Stimulated activated CD8-positive, alpha-beta memory T cell treated with anti-CD3 and anti-CD28 coated beads, Interleukin-7, amount 100 ng/mL, for 4 hours (primary cell): Measurements from ENCODE around the gene FAF1.

Experiments used
- DNase-seq, 2 donors: peaks; one replicate each; pipeline ENCODE4 v3.0.0-alpha.2; 2020; ENCODE audit warnings: low read depth in 2 of 2

FAF1 gene

DNA sequence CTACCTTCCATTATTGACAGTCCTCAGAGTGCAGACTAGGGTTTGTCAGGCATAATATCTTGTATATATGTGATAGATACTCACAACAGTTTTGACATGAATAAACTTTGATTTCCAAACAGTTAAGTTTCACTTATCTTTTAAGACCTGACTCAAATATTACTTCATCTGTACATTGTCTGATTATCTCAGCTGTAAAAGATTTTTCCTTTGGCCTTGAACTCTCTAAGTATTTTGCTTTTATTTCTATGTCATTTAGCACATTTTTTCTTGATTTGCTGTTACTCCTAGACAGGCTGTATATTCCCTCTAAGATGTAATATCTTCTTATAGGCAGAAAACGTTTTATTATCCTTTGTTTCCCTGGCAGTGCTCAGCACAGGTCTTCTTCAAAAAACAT, 471.2 kb downstream of the FAF1 start:
- DNase-seq, result no peak

DNA sequence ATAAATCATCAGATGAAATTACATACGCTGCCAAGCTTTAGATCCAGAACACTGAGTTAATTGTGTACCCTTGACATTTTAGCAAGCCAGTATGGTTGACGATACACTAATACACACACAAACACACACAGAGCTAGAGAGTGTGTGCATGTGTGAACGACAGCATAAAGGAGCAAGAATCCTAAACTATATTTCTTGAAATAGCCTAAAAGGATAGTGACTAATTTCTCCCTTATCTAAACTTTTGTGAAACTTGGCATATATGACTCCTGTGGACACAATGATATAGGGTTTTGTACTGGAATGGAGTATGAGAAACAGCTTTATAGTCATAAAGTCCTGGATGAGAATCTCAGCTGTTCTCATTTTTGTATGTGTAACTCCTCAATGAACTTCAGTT, 471.7 kb downstream of the FAF1 start:
- DNase-seq, result no peak

DNA sequence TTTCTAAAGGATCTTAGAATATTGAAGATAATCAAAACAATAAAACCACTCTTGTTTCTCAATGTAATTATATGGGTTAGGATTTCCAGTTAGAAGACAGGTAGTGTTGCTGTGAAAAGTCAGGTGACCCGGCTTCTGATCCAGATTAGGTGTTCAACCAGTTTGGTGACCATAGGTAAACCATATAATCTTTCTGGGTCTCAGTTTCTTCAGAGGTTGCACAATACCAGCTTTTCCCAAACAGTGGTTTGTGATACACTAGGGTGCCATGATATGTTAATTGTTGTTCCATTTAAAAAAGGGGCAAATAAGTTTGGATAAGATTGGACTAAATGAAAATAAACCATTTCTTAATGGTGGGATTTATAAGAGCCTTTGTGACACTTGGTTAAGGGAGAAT, 472.3 kb downstream of the FAF1 start:
- no peak for DNase-seq

DNA sequence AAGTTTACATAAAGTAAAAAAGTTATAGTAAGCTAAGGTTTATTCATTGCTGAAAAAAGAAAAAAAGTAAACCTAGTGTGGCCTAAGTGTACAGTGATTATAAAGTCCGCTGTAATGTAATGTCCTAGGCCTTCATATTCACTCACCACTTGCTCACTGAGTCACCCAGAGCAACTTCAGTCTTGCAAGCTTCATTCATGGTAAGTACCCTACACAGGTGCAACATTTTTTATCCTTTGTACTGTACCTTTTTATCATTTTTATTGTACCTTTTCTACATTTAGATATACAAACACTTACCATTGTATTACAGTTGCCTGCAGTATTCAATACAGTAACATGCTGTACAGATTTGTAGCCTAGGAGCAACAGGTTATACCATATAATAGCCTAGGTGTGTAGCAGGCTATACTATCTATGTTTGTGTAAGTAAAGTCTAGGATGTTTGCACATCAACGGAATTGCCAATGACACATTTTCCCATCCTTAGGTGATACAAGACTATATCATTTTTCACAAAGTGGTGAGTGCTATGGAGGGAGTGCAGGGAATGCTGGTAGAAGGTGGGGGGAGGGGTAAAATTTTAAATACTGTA, 478.8 kb downstream of the FAF1 start:
- no peak for DNase-seq

DNA sequence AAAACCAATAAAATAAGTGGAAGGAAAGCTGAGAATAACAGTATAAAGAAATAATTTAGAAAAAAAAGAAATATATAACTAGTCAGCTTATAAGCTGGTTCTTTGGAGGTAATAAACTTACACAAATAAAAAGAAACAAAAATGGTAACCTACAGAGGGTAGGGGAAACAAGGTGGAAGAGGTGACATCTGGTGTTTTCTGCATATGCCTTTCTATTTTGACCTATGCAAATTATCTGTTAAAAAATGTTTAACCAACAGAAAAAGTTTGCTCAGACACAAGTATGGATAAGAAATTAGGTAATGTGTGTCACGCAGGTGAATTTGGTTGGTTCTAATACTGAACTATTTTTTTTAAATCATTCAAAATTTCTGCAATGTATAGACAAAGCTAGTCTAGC, 483.3 kb downstream of the FAF1 start:
- no peak for DNase-seq

DNA sequence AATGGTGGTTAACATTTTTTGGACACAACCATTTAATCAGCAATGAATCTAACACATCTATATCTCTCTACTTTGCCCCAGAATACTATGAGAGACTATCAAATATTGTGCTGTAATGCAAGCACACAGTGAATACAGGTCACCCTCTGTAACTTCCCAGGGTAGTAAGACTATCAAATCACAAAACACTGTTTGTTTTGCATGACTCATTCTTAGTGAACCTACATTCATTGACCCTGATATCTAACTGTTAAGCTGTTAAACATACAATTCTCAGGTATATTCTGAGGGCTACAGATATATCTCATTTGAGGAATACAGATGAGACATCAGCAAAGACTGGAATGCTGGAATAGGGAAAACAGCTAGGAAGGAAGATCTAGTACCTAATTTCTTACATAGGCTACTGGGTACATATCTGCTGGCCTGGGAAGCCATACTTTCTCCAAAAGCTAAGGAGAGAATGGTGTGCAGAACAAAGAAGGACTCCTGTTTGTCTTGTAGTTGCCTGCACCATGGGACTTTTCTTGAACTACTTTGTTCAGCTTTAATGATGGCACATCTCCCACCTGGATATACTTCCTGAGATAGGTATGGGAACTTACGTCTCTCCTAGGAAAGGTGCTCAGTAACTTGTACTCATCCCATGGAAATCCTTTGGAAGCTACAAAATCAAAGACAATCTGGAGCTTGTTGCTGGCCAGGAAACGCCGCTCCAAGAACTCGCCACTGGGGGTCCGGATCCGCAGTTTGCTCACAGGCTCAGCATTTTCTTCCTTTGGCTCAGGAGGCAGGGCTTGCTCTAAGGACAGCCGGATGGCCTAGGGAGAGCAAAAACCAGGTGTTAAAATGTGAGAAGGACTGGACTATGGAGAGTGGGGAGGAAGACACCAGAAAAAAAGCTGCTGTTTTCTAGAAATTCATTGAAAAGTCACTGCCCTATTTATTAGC, 484.9 kb downstream of the FAF1 start:
- no peak for DNase-seq

DNA sequence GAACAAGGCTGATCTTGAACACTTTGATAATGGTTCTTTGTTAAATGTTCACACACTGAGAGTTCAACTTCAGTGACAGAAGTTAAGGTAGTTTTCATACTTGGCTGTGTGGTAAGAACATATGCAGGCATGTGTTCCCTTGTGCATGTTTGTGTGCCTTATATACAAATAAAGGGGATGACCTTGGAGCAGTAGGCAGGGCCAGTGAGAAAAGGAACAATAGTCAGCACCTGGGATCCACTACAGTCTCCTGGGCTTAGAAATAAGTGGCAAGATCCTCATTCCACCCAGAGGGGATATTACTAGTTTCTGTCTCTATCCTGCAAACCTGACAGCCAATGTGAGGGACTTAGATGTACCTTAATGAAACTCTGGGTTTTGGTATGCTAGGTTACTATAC, 486.6 kb downstream of the FAF1 start:
- DNase-seq, result no peak

DNA sequence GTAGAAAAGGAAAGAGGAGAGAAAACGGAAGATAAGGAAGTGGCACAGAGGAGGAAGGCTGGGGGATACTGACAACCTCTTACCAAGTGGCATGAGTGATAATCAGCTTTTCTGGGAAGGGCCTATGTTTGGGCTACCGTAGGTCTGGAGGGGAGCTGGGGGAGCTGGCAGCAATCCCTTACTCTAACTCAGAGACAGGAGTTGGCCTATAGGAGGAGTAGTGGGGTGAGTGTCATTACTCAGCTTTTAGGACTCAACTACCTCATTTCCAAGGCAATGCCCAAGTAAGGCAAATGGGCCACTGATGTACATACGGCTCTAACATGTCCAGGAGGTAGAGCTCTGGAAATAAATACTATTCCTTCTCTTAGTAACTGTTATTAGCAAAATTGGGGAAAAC, 488.1 kb downstream of the FAF1 start:
- DNase-seq, result no peak

DNA sequence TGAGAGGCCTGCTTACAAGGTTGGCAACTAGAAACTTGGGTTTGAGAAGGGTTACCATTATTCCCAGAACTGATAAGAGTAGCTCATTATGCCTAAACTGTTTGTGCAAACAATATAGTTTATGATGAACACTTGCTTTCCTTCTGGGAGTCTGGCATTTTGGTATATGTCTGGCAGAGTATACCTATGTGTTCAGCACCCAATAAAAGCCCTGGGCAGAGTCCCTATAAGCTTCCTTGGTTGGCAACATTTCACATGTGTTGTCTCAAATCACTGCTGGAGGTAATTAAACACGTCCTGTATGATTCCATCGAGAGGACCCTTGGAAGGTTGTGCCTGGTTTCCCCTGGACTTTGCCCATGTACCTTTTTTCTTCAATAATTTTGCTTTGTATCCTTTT, 497.1 kb downstream of the FAF1 start:
- DNase-seq, result no peak

DNA sequence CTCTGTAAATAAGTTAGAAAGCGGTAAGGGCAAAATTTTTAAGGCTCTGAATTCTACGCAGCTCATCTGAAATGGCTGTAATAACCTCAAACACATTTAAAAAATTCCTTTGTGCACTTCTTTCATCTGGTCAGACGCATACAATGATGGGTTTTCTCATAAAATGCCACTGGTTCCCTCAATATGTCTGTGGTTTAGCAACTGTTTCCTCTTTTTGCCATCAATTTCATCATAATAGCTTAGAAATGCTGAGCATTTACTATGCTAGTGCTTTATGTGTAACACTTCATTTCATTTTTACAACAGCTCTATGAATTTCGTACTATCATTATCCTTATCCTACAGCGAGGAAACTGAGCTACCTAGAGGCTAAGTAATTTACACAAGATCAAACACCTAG, 501.6 kb downstream of the FAF1 start:
- DNase-seq, result no peak

DNA sequence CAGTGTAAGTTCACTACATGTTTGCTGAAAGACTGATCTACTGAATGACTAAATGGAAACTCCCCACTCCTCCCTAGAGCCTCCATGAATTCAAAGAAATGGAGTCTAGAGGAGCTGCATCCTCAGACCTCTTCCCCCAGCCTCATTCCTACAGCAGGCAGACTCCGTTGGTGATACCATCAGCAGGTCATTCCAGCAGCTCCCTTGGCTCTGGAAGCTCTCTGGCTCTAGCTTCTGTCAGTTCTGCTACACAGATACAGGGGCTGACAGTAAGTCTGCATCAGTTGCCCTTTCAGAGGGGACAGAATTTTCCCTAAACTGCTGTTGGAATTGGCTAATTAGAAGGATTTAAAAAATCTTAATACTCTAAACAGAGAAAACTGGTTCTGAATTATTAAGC, 505.2 kb downstream of the FAF1 start:
- DNase-seq, result no peak

DNA sequence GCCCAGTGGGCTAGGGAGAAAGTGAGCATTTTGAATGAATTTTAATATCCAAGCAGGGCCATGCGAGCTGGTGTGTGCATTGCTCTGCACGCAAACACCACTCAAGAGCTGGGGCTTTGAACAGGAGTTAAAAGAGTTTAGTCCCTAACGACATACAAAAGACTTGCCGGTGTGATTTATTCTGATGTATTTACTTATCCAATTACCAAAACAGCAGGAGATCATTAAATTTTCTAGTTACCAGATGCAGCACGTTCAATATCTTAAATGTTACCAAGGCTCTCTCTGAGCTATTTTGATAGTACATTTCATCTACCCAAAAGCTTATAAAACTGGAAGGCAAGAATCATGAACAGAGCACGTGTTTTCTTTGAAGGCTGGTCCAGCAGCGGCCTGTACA, 506.8 kb downstream of the FAF1 start:
- no peak for DNase-seq

DNA sequence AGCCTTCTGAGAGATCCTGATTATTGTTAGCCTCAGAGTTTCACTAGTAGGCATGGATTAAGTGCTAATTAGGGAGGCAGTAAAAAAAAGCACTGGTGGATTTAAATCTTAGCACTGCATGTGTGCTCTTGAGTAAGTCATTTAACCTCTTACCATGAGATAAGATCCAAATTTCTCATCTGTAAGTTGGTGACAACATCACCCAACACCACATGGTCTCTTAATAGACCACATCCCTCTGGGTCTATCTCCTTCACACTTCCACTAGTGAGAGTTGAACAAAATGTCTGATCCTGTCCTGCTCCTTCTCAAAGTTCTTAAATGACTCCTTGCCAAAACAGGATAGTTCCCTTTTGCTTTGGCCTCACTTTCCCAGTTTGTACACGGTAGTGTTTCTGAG, 507.4 kb downstream of the FAF1 start:
- no peak for DNase-seq

DNA sequence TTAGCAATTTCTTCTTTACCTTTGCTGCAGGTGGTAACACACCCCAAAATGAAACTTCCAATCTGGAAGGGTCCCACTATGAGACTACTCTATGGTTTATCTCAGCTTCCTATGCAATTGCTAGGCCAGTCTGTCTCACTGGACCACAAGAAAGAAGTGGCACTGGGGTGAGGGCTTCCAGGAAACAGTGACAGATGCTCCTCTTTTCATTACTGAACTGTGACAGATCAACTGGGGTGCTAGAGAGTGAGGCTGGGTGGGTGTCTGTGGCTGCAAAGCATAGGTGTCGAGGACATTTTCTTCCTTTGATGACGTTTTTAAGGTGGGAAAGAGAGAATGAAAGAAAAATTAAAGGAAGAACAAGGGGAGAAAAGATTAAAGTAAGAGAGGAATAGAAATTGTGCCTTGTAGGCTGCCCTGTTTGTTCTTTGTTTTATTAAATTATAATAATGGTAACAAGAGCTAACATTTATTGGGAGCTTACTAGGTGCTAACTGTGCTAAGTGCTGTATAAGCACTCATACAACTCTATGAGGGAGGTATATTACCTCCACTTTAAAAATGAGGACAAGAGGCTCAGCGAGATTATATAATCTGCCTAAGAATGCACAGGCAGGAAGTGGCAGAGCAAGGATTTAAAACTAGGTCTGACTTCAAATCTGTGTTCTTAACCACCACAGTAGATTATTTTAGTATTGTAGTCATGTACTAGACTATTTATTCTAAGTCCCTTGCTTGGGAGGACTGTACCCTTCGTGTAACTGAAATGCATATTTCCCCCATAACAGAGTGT, 509.0 kb downstream of the FAF1 start:
- DNase-seq, result no peak

DNA sequence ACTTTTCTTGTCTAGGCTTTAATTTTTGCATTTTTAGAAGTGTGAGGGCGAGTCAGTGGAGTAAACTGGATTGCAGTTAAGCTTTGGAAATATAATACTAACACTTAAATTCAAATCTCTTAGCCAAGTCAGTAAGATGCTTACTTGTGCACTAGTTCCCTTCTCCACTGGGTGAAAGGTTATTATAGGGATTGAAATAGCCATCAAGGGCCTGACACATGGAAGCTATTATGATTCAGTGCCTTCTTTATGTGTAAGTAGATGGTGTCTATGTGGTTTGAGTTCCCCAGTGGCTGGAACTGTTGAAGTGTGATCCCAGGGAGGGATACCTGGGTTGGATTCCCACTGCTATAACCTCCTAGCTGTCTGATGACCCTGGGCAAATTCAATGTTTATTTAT, 512.1 kb downstream of the FAF1 start:
- DNase-seq, result no peak

DNA sequence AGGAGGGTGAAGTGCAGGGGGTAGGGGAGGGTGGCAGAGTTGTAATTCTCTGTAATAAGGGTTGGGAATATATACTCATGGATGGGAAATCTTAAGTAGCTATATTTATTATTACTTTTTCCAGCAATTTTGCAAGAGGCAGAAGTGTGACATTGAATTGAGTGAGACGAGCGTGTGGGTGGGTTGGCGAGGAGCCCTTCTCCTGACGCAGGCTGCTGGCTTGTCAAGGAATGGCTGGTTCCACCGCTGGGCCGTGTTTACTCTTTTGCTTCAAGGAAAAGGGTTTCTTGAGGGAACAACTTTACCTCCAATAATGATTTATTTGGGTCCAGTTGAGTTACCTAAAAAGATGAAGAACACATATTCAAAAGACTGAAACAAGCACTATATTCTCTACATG, 518.9 kb downstream of the FAF1 start:
- no peak for DNase-seq

DNA sequence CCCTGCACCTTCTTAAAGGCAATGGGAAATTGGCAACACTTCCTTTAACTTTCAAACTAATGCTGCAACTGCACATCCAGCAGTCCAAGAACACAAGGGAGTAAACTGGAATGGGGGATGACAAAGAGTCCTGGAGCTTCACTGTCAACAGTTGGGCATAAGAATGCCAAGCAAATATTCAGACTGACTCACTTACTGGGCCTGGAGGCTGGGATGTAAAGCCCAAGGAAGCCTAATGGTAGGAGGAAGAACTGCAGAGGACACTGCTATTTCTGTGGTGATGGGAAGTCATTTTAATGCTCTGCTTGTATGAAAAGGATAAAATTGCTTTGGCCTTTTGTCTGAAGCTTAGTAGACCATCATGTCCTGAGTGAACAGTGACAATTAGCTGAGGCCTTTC, 521.1 kb downstream of the FAF1 start:
- no peak for DNase-seq

DNA sequence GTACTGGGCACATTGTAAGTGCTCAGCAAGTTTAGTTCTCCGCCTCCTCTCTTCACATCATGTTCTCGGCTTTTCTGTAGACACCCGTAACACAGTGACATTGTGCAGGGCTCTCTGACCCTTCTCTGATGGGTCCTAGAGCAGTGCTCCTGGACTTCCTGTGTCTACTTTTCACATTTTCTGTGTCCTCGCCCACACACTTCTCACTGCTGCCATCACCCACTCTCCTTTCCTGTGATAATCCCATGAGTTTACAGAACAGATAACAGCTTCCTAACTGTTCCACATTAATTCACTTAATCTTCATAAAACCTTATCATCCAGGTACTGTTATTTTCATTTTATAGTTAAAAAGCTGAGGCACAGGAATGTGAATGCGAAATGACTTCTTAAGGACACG, 523.6 kb downstream of the FAF1 start:
- DNase-seq, result no peak

DNA sequence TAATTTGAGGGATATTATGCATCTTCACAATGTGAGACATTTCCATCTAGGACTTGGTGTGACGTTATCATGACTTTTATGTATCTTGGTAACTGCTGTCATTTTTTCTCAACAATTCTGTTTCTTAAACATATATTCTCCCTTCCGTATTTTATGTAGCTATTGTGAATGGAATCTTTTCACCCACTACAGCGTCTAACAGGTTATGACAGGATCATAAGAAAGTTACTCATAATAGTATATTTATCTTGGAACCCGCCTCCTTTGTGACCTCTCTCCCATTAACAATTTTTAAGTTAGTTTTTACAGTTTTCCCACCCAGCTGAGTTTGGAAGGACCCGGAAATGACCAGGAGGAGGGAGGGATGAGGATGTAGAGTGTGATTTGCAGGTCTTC, 530.1 kb downstream of the FAF1 start:
- DNase-seq, result no peak

DNA sequence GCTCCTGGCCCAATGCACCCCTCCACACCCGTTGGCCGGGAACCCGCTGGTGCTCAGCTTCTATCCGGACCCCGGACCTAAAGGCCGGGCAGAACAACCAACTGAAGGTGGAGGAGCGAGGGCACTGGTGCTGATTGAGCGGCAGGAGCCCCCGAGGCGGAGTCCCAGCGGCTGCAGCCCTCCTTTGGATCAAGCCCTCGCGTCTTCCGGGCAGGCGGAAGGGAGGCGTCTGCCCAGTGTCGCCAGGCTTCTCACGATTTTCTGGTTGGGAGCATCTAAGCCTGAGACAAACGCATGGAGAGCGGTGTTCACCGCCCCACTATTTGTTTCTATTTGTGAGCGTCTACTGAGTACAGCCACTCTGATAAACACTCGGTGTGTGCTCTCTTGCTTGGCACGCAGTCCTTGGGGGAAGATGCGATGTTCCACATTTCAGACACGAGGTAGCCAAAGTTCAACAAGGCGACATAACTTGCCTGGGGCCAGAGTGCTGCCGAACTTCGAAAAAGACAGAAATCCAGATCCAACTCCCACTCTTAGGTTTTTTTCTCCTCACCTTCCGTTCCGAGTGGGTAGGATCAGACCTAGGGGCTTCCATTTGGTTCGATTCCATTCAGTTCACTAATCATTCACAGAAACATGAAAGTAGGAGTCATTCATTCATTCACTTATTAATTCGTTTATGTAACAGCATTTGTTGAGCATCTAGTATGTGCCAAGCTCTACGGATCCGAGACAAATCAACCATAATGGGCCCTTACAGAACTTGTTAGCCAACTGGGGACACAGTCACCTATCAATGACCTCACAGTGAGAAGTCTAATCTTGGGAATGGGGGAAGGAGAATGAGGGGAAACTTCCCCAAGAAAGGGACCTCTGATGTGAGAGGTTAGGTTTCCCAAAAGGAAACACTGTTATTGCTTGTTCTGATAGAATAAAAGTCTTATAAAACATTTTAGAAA, 532.0 kb downstream of the FAF1 start:
- no peak for DNase-seq

DNA sequence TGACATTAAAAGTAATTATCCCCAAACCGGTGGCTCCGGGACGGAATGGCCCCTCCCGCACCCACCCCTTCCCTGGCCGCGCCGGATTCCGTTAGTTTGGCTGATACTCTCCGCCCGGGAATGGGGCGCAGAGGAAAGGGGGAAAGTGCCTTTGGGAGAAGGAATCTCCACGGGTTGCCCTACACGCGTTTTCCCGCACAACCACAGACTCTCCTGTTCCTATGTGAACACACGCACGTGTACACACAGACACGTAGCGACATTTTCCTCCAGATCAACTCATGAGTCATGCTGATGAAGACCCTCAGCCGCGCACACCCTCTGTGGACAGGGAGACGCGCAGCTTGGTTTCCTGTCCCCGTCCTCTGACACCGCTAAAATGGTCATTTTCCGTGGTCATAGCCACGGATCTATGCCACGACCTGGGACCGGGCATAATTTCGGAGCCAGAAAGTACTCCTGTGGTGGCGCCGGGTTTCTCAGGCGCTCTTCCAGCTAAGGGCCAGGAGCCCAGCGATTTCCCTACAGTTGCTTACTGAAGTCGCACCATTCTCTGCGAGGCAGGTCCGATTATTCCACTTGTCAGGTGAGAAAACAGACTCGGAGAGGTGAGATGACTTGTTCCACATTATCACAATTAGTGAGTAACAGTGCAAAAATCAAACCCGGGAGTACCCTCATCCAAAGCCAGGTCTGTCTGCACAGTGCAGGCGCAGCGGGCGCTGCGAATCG, 532.8 kb downstream of the FAF1 start:
- DNase-seq, result no peak
